Measurements from ENCODE around the gene PRDX6.
"Not testable (repeated sequence)": the region's sequence is repeated elsewhere in the genome, so short reads cannot be mapped to it uniquely, and the experiment has no call there.

Gene PRDX6, protein sequence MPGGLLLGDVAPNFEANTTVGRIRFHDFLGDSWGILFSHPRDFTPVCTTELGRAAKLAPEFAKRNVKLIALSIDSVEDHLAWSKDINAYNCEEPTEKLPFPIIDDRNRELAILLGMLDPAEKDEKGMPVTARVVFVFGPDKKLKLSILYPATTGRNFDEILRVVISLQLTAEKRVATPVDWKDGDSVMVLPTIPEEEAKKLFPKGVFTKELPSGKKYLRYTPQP

DNA sequence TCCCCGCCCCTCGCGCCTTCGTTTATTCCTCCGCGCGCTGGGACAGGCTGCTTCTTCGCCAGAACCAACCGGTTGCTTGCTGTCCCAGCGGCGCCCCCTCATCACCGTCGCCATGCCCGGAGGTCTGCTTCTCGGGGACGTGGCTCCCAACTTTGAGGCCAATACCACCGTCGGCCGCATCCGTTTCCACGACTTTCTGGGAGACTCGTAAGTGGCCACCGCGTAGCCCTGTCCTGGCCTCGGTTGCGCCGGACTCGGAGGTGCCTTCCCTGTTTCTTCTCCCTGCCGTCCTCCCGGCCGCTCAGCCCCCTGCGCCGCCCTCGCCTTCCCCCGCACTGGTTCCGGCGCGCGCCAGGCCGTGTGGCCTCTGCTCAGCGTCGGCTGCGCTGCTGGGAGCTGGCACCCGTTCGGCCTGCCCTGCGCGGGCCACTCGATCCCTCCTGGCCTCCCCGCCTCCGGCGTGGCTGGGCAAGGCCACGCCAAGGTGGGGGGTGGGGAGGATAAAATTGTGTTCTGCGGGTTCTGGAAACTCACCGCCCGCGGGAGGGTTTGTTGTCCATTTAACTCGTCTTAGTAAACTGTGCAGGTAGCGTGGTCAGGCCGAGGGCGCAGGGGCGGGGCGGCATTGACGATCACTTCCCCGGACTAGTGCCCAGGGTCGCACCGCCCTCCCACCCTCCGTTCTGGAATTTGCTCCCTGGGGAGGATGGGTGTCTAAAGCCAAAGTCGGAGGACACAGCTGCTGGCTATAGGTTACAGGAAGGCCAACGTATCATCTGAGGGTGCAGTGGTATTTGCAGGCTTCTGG, at the start of gene PRDX6:
Gene PRDX6, plus strand, starts transcription at position 50 of the 808 bp plus-strand sequence. Its CDS starts 63 bp downstream, at position 113.
- DNase-seq, result peak; percentile 83

DNA sequence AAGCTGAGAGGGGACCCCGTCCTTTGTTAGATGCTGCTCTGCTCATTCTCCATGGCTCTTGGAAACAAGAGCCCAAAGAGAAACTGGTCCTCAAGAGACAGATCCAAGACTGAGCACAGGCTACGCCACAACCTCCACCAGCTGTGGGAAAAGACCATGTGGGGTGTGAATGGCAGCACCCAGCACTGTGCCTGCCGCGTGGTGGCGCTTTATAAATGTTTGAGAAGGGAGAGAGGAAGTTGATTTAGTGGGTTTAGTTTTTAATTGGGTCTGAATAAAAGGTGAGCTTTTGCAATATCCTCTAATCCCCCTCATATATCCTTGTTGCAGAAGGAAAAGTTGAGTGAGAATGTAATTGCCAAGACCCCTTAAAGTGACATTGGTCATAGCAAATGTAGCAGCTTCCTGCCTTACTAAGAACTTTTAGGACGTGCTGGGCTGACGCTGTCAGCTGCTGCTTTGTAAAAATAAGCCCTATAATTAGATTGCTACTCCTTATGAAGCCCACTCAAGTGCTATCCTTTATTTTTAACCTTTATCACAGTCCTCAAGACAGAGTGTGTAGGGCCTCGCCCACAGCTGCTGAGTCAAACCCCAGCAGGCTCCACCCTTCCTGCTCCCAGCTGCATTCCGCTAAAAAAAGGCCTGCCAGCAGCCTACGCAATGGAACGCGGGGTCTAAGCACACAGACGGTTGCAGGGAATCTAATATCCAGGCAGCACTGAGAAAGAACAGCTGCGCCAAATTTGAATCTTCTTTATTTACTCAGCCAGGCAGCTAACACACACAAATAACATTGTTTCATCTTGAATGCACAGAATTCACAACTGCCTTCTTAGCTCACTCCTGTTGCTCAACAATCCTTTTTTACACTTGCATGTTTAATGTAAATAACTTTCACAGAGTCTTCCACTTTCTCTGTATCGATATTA, 47.4 kb upstream of the PRDX6 start:
- peak; percentile 93 for DNase-seq

DNA sequence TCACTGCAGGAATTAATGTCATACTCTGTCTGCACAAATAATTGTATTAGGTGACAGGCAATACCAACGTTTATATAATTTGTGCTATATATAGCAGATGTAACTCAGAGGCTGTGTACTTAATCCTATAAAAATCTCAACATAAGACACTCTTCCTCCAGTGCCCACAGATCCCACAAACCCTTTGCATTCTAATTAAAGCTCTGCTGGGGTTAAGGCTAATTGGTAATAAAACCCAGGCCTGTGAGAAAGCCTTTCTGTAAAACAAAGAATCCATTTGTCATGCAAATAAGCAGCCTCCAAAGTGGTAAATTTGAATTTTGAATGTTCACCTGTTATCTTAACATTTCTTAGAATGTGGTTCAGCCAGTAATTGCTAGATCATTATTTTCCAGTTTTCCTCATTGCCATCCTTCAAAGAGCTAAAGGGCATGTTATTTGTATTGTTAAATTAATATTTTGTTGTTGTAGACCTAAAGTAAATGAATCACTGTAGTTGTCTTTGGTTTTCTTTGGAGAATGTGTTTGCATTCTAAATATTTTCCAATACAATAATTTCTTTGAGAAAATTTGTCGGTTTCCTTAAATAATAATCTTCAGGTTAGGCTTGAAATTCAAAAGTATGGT, 46.3 kb upstream of the PRDX6 start:
- no peak for DNase-seq

DNA sequence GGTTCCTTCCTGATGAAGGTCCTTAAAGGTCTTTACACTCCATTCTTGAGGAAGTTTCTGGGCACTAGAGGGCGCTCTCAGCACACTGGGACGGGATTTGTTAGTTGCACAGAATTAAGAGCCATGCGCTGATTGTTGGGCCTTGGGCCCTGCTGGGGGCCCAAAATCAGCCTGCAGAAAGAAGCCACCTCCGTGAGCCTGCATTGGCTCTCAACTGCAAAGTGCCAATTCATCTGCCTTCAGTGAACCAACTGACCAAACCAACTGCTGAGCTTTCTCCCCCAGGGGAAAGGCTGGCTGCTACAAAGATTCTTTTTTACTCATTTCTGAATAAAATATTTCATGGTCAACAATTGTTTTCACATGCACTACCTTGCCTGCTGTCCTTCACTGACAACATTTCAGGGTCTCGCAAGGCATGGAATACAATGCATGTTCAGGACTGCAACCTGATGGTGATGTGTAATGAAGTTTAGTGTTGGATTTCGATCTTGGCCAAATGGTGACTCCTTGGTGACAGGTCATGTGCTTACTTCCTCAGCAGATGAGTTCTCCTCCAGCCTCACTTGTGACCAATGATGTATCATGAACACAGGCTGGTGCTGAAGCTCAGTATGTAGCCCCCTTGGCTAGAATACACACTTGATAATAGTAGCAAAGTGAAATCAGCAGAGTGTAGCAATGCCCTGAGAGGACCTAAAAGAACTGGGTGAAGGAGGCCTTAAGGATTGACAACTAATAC, 45.7 kb upstream of the PRDX6 start:
- DNase-seq, result peak; percentile 88

DNA sequence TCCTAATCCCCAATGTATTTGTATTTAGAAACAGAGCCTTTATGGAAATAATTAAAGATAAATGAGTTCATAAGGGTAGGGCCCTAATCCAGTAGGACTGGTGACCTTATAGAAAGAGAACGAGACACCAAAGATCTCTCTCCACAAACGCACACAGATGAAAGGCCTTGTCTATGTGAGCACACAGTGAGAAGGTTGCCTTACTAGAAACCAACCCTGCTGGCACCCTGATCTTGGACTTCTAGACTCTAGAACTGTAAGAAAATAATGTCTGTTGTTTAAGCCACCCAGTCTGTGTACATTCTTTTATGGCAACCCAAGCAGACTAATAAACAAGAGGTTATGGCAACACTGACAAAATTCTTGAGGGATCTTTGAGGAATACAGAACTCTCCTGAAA, 44.8 kb upstream of the PRDX6 start:
- no peak for DNase-seq

DNA sequence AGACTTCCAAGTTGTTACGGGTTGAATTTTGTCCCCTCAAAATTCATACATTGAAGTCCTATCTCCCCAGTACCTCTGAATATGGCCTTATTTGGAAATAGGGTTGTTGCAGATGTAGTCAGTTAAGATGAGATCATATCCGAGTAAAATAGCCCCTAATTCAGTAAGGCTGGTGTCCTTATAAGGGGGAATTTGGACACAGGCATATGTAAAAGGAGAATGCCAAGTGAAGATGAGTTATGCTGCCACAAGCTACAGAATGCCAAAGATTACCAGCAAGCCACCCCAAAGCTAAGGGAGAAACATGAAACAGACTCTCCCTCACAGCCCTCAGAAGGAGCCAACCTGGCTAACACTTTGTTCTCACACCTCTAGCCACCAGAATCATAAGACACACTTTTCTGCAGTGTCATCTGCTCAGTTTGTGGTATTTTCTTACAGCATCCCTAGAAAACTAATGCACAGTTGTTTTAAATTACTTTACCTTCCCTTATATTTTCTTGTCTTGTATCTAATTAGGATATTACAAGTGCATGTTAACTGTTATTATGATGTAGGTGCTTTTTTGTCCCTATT, 43.3 kb upstream of the PRDX6 start:
- peak; percentile 34 for DNase-seq

DNA sequence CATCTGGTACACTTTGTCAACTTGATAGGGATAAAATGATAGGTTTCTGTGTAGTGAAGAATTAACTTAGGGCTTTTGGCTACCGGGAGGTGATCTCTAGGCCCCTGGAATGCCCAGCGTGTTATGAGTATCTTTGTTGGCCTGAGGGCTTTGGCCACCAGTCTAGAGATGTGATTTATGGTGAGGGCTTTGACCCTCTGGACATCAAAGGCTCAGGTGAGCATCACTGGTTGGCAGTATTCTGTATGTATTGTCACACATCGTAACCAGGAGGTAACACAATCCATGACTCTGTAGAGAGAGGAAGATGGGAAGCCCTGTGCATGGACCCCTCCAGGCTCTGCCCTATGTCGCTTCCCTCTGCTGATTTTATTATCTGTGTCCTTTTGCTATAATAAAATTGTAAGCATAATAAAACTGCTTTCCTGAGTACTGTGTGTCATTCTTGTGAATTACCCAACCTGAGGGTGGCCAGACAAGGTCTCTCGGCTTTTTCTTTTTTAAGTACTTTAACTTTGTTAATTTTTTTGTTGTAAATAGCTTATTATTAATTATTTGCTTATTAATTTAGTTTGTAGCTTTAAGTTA, 40.2 kb upstream of the PRDX6 start:
- DNase-seq, result no peak

DNA sequence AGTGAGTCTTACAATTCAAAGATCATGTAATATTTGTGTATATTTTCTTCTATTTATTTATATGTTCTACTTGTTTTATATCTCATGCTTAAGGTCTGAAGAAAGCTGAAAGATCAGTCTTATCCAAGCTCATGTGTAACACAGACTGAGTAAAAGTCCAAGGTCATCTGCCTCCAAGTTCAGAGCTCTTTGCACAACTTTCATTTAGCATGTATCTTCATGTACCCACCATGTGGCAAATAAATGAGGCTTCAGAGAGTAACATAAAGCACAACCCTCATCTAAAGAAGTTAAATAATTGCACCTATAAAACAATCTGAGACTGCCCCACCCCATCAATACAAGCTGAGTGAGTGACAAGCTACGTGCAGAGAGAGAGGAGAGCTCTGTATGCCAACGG, 38.5 kb upstream of the PRDX6 start:
- DNase-seq, result no peak

DNA sequence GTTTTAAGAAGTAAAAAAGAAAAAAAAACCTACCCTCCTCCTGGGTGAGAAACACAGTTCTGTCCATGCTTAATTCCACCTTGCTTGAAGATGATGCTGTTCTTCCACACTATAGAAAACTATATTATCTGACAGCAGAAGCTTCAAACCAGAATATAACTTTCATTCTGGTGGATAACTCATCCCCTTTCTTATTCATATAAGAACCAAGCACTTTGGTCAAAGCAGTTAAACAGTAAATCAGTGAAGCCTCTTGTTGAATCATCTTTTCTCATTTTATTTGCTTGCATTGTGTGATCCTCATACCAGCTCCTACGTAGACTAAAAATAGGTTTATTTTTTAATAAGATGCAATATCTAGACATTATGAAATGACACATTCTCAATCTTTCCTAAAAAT, 36.7 kb upstream of the PRDX6 start:
- DNase-seq, result no peak

DNA sequence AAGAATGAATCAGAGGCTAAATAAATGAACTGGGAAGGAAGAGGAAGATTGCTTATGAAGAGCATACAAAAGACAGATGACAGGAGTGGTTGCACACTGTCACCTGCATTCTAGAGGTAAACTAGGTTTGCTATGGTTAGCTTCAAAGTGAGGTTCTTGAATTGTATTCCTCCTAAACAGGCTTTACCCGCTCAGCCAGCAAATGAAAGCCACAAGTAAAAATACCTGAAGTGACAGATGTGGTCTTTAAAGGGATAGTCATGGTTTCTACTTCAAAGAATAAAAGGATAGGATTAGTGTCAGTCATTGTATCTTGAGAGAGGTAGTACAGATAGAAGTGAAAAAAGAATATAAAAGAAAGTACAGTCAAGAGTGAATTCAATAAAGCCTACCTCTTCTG, 32.4 kb upstream of the PRDX6 start:
- DNase-seq, result no peak

DNA sequence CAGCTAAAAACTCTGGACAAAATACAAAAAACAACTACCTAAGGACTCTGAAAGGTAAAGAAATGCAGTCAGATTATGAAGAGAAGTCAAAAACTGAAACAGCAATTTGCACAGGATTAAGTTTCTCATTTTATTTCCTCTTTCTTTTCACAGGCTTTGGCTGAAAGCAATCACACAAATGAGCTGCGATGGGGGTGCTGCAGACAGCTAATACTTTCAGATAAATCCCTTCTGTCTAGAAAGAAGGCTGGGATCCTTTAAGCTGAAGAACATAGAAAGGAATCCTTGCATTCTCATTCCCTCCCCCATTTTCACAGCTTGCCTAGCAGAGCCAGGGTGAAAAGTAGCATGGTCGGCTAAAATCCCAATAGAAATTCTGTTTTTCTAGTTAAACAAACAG, 32.0 kb upstream of the PRDX6 start:
- DNase-seq, result no peak

DNA sequence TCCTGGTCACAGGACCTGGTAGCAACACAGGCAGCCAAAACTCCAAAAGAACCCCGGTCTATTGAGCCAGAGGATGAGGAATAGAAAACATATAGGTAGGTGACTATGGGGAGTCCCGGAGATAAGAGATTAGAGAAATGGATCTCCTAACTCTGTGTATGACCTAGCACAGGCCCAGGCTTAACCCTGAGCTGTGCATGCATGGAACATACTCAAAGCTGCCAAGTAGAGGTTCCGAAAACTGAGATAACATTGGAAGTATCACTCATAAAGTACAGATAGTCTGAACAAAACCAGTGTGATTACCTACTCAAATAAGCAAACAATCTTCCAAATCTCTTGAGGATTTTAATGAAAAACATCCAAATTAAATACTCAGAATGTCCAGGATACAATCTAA, 31.5 kb upstream of the PRDX6 start:
- DNase-seq, result no peak

DNA sequence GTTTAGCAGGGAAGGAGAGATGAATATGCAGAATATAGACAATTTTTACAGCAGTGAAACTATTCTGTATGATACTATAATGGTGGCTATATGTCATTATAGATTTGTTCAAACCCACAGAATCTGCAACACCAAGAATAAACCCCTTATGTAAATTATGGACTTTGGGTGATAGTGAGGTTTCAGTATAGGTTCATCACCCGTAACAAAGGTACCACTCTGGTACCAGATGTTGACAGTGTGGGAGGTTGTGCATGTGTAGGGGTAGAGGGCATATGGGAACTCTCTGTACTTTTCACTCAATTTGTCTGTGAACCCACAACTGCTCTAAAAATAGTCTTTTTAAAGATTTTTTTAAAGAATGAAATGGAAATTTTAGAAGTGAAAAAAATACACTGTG, 29.9 kb upstream of the PRDX6 start:
- no peak for DNase-seq

DNA sequence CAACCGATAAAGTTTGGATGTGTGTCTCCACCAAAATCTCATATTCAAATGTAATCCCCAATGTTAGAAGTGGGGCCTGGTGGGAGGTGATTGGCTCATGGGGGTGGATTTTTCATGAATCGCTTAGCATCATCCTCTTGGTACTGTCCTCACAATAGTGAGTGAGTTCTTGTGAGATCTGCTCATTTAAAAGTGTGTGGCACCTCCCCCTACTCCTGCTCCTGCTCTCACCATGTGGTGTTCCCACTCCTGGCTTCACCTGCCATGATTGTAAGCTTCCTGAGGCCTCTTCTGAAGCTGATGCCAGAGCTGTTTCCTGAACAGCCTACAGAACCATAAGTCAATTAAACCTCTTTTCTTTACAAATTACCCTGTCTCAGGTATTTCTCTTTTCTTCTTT, 28.2 kb upstream of the PRDX6 start:
- DNase-seq, result no peak

DNA sequence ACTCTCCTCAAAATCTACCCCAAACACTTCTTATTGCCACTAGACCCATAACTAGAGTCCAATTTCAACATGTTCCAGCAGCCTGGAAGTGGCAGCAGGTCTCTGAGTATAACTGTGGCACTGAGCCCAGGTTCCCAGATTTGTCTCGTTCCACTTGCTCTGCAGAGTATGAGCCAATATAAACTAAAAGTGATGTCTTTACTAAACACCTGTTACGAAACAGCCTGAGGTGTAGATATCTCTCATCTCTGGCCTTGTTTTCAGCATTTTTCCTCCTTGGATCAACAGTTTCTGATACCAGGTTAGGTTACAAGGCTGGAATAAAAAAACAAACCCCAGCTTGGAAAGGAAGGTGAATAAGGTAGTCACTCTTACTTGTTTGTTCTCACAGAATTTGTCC, 25.2 kb upstream of the PRDX6 start:
- DNase-seq, result no peak

DNA sequence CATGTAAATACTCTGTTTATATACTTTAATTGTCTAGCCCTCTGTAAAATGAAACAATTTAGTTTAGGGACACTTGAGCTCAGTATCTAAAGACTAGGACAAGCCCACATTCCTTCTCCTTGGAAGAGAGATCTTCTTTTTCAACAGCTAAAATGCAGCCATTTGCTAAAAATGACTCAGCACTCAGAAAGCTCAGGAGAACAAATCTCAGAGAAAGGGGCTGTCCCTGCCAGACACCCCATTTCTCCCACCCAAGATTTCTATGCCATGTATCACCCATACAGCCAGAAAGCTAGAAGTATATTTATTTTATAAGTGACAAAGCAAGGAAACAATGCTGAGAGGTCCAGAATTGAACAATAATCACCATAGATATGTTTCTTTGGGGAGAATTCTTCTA, 23.2 kb upstream of the PRDX6 start:
- DNase-seq, result peak; percentile 47

DNA sequence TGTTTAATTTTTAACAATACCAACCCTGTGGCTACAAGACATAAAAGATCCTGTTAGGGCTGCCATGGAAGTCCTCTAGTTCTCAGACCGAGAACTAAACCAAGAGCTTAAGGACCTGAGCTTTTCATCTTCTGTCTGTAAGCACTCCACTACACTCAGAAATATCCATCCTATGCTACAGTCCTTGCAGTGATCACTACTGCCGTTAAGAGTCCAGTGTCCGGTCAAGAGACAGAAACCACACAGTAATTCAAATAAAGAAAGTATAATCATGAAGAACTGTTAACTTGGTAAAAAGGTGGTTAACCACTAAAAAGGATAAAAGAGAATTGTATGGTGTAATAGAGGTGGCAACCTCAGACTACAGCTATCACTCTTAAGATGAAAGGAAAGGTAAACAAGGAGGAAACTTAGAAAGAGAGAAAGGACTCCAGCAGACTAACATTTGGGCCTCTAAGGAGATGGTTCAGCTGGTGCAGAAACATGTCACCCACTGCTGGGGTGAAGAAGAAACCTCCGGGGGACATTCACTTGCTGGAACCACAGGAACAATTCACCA, 22.1 kb upstream of the PRDX6 start:
- DNase-seq, result no peak

DNA sequence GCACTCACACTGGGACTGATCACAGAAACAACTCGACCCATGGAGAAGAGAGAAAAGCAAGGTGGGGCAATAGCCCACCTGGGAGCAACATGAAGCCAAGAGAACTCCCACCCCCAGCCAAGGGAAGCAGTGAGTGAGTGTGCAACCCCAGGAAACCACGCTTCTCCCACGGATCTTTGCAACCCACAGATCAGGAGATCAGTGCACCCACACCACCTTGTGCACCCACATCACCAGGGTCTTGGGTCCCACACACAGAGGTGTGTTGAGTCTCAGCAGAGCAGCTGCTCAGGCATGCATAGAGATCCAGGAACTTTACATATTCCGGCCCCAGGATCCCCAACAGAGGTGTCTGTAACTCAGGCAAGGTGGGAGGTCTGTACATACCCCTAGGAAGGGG, 17.2 kb upstream of the PRDX6 start:
- DNase-seq, result no peak

DNA sequence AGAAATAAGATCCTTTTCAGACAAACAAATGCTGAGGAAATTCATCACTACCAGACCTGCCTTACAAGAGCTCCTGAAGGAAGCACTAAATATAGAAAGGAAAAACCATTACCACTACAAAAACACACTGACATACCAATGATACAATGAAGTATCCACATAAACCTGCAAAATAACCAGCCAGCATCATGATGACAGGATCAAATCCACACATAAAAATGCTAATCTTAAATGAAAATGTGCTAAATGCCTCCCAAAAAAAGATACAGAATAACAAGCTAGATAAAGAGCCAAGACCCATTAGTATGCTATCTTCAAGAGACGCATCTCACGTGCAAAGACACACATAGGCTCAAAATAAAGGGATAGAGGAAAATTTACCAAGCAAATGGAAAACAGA, 14.5 kb upstream of the PRDX6 start:
- DNase-seq, result not testable (repeated sequence)

DNA sequence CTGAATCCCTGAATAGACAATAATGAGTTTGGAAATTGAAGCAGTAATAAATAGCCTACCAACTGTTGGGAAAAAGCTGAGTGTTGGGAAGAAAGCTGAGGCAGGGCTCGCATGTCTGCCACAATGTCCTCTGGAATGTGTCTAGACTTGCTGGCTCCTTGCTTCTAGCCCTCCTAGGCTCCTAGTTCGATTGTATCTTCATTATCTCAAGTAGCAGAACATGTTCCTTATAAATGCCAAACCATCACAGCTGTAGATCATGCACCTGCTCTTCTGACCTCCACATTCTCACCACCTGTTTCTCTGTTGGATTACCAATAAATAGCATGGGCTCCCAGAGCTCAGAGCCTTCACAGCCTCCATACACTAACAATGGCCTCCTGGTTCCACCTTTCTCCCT, 12.9 kb upstream of the PRDX6 start:
- not testable (repeated sequence) for DNase-seq

DNA sequence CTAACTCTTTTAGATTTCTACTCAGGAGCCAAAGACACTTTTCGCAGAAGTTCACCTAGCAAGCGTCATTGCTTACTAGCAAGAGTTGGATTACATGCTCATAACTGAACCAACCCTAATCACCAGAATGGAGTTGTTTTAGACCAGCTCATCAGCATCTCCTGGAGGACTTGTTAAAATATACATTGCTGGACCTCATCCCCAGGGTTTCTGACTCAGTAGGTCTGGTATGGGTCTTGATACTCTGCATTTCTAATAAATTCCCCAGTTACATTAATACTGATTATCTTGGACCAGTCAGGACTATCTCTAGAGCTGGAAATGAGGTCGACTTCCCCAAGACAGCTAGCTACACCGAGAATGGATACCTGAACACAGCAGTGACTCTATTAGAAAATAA, 9.7 kb upstream of the PRDX6 start:
- peak; percentile 31 for DNase-seq
